Measurements from ENCODE around the gene FRG2B. TPM values are rescaled to one million over a fixed set of nuclear protein-coding genes. Genes with fewer than 3 reads are reported as not detected.

FRG2B gene
- total RNA-seq (2014; rRNA removed; shearing (Covaris generic)) = not detected in 2 replicates

GRCh38 chr10:133626695-133627094 is at the start of gene FRG2B:
FRG2B (minus strand) TSS chr10:133626795; CDS start chr10:133626742, 53 bp downstream.

Other genes with a start within 250 kb of the FRG2B start
- gene PAOX, start 247.5 kb downstream of the FRG2B start, total RNA-seq (2014; rRNA removed; shearing (Covaris generic)) = not detected in 2 replicates
- 55.5 and 57.6 TPM in 2 replicates for gene MTG1, start 232.6 kb downstream of the FRG2B start, total RNA-seq (2014; rRNA removed; shearing (Covaris generic))
- gene SPRN, start 202.2 kb downstream of the FRG2B start, total RNA-seq (2014; rRNA removed; shearing (Covaris generic)) = not detected in 2 replicates
- 7.5 and 7.9 TPM in 2 replicates for gene SCART1, start 172.8 kb downstream of the FRG2B start, total RNA-seq (2014; rRNA removed; shearing (Covaris generic))
- gene CYP2E1, start 99.4 kb downstream of the FRG2B start, total RNA-seq (2014; rRNA removed; shearing (Covaris generic)) = 4.0 and 6.4 TPM in 2 replicates
- gene SYCE1, start 61.2 kb downstream of the FRG2B start, total RNA-seq (2014; rRNA removed; shearing (Covaris generic)) = not detected in 2 replicates

All from A375 (cell line).